Peyer's patch (tissue), 4 donors: Measurements from ENCODE around the gene SRCIN1.

Experiments used
- POLR2A ChIP-seq, 2 donors: fragments of 450-650 bp; IDR thresholded peaks; one replicate each; pipeline ENCODE4 v1.5.1; 2017; ENCODE audit warnings: antibody characterized with exemption in 2 of 2, mild to moderate bottlenecking in 2 of 2, moderate library complexity in 2 of 2
- TF ChIP-seq, protein P1 (sequence below), 6 experiments: fragments of 450-650 bp in 4 of 6; fragments of 200-600 bp in 2 of 6; sonication (generic) in 1 of 6; IDR thresholded peaks; one replicate each; pipeline ENCODE4 v1.5.1; 2017 to 2019; ENCODE audit warnings: antibody characterized with exemption in 6 of 6, mild to moderate bottlenecking in 3 of 6, moderate library complexity in 1 of 6

- TF ChIP-seq, protein P1, sequence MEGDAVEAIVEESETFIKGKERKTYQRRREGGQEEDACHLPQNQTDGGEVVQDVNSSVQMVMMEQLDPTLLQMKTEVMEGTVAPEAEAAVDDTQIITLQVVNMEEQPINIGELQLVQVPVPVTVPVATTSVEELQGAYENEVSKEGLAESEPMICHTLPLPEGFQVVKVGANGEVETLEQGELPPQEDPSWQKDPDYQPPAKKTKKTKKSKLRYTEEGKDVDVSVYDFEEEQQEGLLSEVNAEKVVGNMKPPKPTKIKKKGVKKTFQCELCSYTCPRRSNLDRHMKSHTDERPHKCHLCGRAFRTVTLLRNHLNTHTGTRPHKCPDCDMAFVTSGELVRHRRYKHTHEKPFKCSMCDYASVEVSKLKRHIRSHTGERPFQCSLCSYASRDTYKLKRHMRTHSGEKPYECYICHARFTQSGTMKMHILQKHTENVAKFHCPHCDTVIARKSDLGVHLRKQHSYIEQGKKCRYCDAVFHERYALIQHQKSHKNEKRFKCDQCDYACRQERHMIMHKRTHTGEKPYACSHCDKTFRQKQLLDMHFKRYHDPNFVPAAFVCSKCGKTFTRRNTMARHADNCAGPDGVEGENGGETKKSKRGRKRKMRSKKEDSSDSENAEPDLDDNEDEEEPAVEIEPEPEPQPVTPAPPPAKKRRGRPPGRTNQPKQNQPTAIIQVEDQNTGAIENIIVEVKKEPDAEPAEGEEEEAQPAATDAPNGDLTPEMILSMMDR (IDR thresholded peaks at IDR 0.05): no peak
- no peak for TF ChIP-seq POLR2A (IDR thresholded peaks at IDR 0.05)
Measured at GRCh38 chr17:38606646-38607611, 1.2 kb upstream of the SRCIN1 start.
